ENCODE data around the gene TRPM2.

TRPM2 gene

DNA sequence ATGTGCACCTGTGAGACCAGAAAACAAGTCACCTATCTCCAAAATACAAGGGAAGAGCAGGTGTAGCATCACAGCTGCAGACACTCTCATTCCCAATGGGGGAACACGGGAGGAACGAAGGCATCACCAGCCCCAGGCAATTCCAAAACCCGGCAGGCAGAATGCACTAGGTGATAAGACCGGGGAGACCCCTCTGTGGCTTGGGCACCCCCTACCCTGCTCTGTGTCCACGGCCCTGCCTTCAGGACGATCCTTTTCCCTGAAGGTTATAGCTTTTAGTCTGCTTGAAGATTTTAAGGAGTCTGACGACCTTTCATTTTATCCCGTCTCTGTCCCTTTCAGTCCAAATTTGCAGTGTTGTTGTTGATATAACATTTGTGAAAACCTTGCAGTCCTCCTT lies 19.2 kb downstream of the TRPM2 start:
- no peaks in the 10 kb centered on the region for H3K79me2 ChIP-seq
- H3K36me3 ChIP-seq (ENCODE audit: control insufficient read depth, insufficient read depth, low read length), result no peaks in the 10 kb centered on the region
- no peak overlapping the region for H3K4me3 ChIP-seq (ENCODE audit: low read depth, low read length)
- H2AFZ ChIP-seq, result no peak overlapping the region
- no peaks in the 10 kb centered on the region for H3K9me3 ChIP-seq (ENCODE audit: control insufficient read depth, low read length)
- TF ChIP-seq, protein P1, sequence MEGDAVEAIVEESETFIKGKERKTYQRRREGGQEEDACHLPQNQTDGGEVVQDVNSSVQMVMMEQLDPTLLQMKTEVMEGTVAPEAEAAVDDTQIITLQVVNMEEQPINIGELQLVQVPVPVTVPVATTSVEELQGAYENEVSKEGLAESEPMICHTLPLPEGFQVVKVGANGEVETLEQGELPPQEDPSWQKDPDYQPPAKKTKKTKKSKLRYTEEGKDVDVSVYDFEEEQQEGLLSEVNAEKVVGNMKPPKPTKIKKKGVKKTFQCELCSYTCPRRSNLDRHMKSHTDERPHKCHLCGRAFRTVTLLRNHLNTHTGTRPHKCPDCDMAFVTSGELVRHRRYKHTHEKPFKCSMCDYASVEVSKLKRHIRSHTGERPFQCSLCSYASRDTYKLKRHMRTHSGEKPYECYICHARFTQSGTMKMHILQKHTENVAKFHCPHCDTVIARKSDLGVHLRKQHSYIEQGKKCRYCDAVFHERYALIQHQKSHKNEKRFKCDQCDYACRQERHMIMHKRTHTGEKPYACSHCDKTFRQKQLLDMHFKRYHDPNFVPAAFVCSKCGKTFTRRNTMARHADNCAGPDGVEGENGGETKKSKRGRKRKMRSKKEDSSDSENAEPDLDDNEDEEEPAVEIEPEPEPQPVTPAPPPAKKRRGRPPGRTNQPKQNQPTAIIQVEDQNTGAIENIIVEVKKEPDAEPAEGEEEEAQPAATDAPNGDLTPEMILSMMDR (IDR thresholded peaks at IDR 0.05), result no peak
- H3K27ac ChIP-seq, result no peak overlapping the region
- H3K9ac ChIP-seq, result no peak overlapping the region
- H3K27me3 ChIP-seq (ENCODE audit: control insufficient read depth, insufficient read depth, low read length), result no peaks in the 10 kb centered on the region
- no peaks in the 10 kb centered on the region for H3K4me1 ChIP-seq
- H3K4me2 ChIP-seq (ENCODE audit: low read length), result no peak overlapping the region

- TF ChIP-seq, protein P1 (IDR thresholded peaks at IDR 0.05), result no peak
- no peak overlapping the region for H3K4me2 ChIP-seq (ENCODE audit: low read length)
- no peaks in the 10 kb centered on the region for H3K4me1 ChIP-seq
- no peaks in the 10 kb centered on the region for H3K79me2 ChIP-seq
- no peak overlapping the region for H3K27ac ChIP-seq
- H3K36me3 ChIP-seq (ENCODE audit: control insufficient read depth, insufficient read depth, low read length), result no peaks in the 10 kb centered on the region
- no peak overlapping the region for H3K9ac ChIP-seq
- no peaks in the 10 kb centered on the region for H3K27me3 ChIP-seq (ENCODE audit: control insufficient read depth, insufficient read depth, low read length)
- H2AFZ ChIP-seq, result no peak overlapping the region
- no peak overlapping the region for H3K4me3 ChIP-seq (ENCODE audit: low read depth, low read length)
- H3K9me3 ChIP-seq (ENCODE audit: control insufficient read depth, low read length), result no peaks in the 10 kb centered on the region
These were observed 21.3 kb downstream of the TRPM2 start for GRCh38 chr21:44374601-44375280.

DNA sequence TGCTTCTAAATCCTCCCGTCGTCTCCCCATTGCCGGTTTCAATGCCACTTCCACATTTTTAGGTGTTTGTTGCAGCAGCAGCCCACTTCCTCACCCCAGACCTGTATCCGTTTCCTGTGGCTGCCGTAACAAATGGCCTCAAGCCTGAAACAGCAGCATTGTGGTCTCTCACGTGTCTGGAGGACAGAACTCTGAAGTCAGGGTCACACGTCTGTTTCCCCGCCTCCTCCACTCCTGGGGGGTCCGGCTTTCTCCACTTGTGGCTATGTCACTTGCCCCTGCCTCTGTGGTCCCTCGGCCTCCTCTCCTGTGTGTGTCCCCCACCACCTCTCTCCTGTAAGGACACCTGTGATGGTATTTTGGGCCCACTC lies 21.8 kb downstream of the TRPM2 start:
- H3K9ac ChIP-seq, result no peak overlapping the region
- no peaks in the 10 kb centered on the region for H3K4me1 ChIP-seq
- H3K4me3 ChIP-seq (ENCODE audit: low read depth, low read length), result no peak overlapping the region
- H3K27ac ChIP-seq, result no peak overlapping the region
- no peak overlapping the region for H3K4me2 ChIP-seq (ENCODE audit: low read length)
- no peaks in the 10 kb centered on the region for H3K36me3 ChIP-seq (ENCODE audit: control insufficient read depth, insufficient read depth, low read length)
- no peaks in the 10 kb centered on the region for H3K79me2 ChIP-seq
- no peaks in the 10 kb centered on the region for H3K27me3 ChIP-seq (ENCODE audit: control insufficient read depth, insufficient read depth, low read length)
- no peak overlapping the region for H2AFZ ChIP-seq
- H3K9me3 ChIP-seq (ENCODE audit: control insufficient read depth, low read length), result no peaks in the 10 kb centered on the region
- TF ChIP-seq, protein P1 (IDR thresholded peaks at IDR 0.05), result no peak

DNA sequence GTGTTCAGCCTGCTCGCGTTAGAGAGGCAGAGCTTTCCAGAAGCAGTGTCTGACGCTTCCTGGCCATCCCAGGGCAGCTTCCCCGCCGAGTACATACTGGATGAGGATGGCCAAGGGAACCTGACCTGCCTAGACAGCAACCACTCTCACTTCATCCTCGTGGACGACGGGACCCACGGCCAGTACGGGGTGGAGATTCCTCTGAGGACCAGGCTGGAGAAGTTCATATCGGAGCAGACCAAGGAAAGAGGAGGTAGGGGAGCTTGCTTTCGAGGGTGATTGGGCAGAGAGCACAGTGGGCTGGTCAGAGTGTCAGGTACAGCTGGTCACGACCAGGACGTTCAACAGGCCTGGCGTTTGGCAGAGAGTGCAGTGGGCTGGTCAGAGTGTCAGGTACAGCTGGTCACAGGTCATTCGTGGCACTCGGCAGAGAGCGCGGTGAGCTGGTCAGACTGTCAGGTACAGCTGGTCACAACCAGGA lies 22.4 kb downstream of the TRPM2 start:
- TF ChIP-seq, protein P1 (IDR thresholded peaks at IDR 0.05), result no peak
- H3K4me1 ChIP-seq, result no peaks in the 10 kb centered on the region
- no peak overlapping the region for H3K27ac ChIP-seq
- no peaks in the 10 kb centered on the region for H3K9me3 ChIP-seq (ENCODE audit: control insufficient read depth, low read length)
- H3K27me3 ChIP-seq (ENCODE audit: control insufficient read depth, insufficient read depth, low read length), result no peaks in the 10 kb centered on the region
- no peak overlapping the region for H3K9ac ChIP-seq
- H3K4me3 ChIP-seq (ENCODE audit: low read depth, low read length), result no peak overlapping the region
- no peaks in the 10 kb centered on the region for H3K79me2 ChIP-seq
- H3K36me3 ChIP-seq (ENCODE audit: control insufficient read depth, insufficient read depth, low read length), result no peaks in the 10 kb centered on the region
- H2AFZ ChIP-seq, result no peak overlapping the region
- no peak overlapping the region for H3K4me2 ChIP-seq (ENCODE audit: low read length)

GRCh38 chr21:44376606-44377005 lies 23.2 kb downstream of the TRPM2 start:
- Histone ChIP-seq H3K9ac (no peak overlapping the region), H3K4me2 (ENCODE audit: low read length) (no peak overlapping the region), H3K4me1 (no peaks in the 10 kb centered on the region), H3K79me2 (no peaks in the 10 kb centered on the region), H2AFZ (no peak overlapping the region), H3K27me3 (ENCODE audit: control insufficient read depth, insufficient read depth, low read length) (no peaks in the 10 kb centered on the region), H3K36me3 (ENCODE audit: control insufficient read depth, insufficient read depth, low read length) (no peaks in the 10 kb centered on the region), H3K9me3 (ENCODE audit: control insufficient read depth, low read length) (no peaks in the 10 kb centered on the region), H3K27ac (no peak overlapping the region), H3K4me3 (ENCODE audit: low read depth, low read length) (no peak overlapping the region)
- TF ChIP-seq, protein P1 (IDR thresholded peaks at IDR 0.05), result no peak
